Gastrocnemius medialis (tissue), 4 donors: ENCODE measurements around the gene SLC25A47. TPM values are rescaled to one million over a fixed set of nuclear protein-coding genes. Genes with fewer than 3 reads are reported as not detected.
"Not testable (repeated sequence)": the region's sequence is repeated elsewhere in the genome, so short reads cannot be mapped to it uniquely, and the experiment has no call there.

Source experiments
- ATAC-seq, 2 donors: fragments of 150-250 bp; one replicate each; pipeline ENCODE4 v1.9.1; 2016
- DNase-seq, 2 donors: peaks; one replicate each; pipeline ENCODE4 v3.0.0-alpha.2; 2019
- H3K27ac ChIP-seq, 4 donors: fragments of 200-600 bp; sonication (generic); 1 replicate in 1 of 4; 2 replicates in 3 of 4; pipeline ENCODE4 v1.5.1; 2016 to 2018; ENCODE audit warnings: mild to moderate bottlenecking in 2 of 4, moderate library complexity in 1 of 4
- H3K27me3 ChIP-seq, 3 donors: fragments of 200-600 bp; sonication (generic) in 2 of 3; 1 replicate in 1 of 3; 2 replicates in 2 of 3; pipeline versions ENCODE4 v1.5.1 to v1.6.0; 2016 to 2019; ENCODE audit warnings: mild to moderate bottlenecking in 1 of 3, moderate library complexity in 1 of 3
- H3K36me3 ChIP-seq, 2 donors: fragments of 200-600 bp; sonication (generic) in 1 of 2; one replicate each; pipeline ENCODE4 v1.5.1; 2017 to 2018
- H3K4me1 ChIP-seq, 2 donors: fragments of 200-600 bp; sonication (generic) in 1 of 2; one replicate each; pipeline ENCODE4 v1.5.1; 2016 to 2017; ENCODE audit warnings: mild to moderate bottlenecking in 2 of 2
- H3K4me3 ChIP-seq, 4 donors: fragments of 200-600 bp; sonication (generic) in 3 of 4; 1 replicate in 1 of 4; 2 replicates in 3 of 4; pipeline ENCODE4 v1.5.1; 2016 to 2019; ENCODE audit warnings: mild to moderate bottlenecking in 2 of 4
- H3K9me3 ChIP-seq, 3 donors: fragments of 200-600 bp; sonication (generic) in 2 of 3; 1 replicate in 1 of 3; 2 replicates in 2 of 3; pipeline ENCODE4 v1.5.1; 2016 to 2019
- POLR2A ChIP-seq, 2 donors: fragments of 450-650 bp; IDR thresholded peaks; one replicate each; pipeline ENCODE4 v1.6.1; 2017; ENCODE audit warnings: antibody characterized with exemption in 2 of 2, mild to moderate bottlenecking in 2 of 2, moderate library complexity in 2 of 2
- in situ Hi-C, 4 donors: fragments of 200-750 bp; cut with MboI; loops; one replicate each; pipeline versions ENCODE4 v1.15.0 to v1.8.0; 2017; ENCODE audit warnings: low sequenced_read_pairs in 4 of 4
- intact Hi-C: fragments of 100-400 bp; cut with DNase I; formaldehyde crosslinking; loops from one replicate; pipeline ENCODE4 v1.15.1; 2023; ENCODE audit warnings: low total_unique reads
- total RNA-seq, 4 donors: library from RNA; depleted of rRNA; stranded (reverse); fragments of >200 nt; gene quantifications; one replicate each; pipeline versions ENCODE4 v1.1.0 to v1.2.3, GENCODE V29; 2016
- TF ChIP-seq, protein P1 (sequence below), 5 experiments: fragments of 450-650 bp in 3 of 5; fragments of 200-600 bp in 2 of 5; sonication (generic) in 2 of 5; IDR thresholded peaks in 4 of 5; conservative IDR thresholded peaks in 1 of 5; 1 replicate in 4 of 5; 2 replicates in 1 of 5; pipeline ENCODE4 v1.5.1; 2016 to 2019; ENCODE audit warnings: antibody characterized with exemption in 5 of 5, mild to moderate bottlenecking in 3 of 5, moderate library complexity in 3 of 5

SLC25A47 gene
- total RNA-seq, 4 donors from 2014 or later = 0.46 to 1.3 TPM; not detected in 2

DNA sequence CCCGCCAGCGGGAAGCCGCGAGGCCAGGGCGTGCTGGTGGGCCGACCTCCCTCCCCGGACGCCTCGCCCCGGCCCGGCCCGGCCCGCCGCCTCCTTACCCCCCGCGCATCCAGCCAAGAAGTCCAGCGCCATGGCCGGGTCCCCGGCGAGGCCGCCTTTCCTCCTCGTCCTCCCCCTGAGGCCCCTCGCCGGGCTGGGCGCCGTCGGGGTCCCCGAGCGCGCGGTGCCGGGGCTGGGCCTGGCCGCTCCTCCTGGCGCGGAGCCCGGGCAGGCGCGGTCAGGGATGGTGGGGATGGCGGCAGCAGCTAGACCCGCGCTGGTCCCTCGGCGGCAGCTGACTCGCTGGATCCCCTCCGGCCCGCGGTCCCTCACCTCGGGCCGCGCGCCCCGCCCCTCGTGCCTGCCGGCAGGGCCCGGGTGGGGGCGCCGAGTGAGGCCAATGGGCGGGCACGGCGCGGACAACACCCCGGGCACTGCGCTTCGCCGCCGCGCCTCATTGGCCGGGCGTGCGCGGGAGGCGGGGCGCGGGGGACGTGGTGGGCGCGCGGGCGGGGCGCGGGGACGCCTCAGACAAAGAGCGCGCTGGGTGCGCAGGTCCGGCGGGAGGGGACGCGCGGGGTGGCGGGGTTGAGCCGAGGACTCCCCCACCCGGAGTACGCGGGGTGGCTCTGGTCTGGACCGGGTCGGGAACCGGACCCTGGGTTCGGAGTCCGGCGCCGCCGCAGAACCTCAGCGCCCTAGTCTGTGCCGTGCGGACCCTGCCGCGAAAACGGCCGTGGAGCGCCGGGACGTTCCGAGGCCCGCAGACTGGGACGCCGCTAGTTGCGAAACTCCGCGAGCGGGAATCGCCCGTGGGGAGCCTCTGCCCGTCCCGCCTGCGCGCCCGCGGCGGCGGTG lies 16.8 kb upstream of the SLC25A47 start, which contains the start of gene SLC25A29:
TSS of gene SLC25A29 (minus strand) at position 344 of the 897 bp plus-strand sequence. CDS start at position 132, 212 bp downstream.
- intact Hi-C loops (loop anchor here (1.0 to 2.0 kb wide), 2 partner anchors 66 to 70 kb away; partner anchors contain the start of gene WDR25), in situ Hi-C loops (no loop called here)
- H3K4me1 ChIP-seq = peaks cover 10 to 27% of the 10 kb centered on the region in 2 donors
- TF ChIP-seq, protein P1, sequence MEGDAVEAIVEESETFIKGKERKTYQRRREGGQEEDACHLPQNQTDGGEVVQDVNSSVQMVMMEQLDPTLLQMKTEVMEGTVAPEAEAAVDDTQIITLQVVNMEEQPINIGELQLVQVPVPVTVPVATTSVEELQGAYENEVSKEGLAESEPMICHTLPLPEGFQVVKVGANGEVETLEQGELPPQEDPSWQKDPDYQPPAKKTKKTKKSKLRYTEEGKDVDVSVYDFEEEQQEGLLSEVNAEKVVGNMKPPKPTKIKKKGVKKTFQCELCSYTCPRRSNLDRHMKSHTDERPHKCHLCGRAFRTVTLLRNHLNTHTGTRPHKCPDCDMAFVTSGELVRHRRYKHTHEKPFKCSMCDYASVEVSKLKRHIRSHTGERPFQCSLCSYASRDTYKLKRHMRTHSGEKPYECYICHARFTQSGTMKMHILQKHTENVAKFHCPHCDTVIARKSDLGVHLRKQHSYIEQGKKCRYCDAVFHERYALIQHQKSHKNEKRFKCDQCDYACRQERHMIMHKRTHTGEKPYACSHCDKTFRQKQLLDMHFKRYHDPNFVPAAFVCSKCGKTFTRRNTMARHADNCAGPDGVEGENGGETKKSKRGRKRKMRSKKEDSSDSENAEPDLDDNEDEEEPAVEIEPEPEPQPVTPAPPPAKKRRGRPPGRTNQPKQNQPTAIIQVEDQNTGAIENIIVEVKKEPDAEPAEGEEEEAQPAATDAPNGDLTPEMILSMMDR (IDR thresholded peaks at IDR 0.05 in 4 of 5, conservative IDR thresholded peaks at IDR 0.05 in 1 of 5) = no peak
- peak; percentile 89 to 94 for TF ChIP-seq POLR2A (IDR thresholded peaks at IDR 0.05)
- ATAC-seq = peak; percentile 83 to 85
- DNase-seq = peak; percentile 79 to 89
- no peaks in the 10 kb centered on the region for H3K36me3 ChIP-seq
- peak within 1 kb of the TSS; percentile 79 to 99 (median 96) for H3K4me3 ChIP-seq
- H3K27me3 ChIP-seq = no peaks in the 10 kb centered on the region
- H3K9me3 ChIP-seq = no peaks in the 10 kb centered on the region
- peak within 1 kb of the TSS; percentile 93 to 98 (median 95) for H3K27ac ChIP-seq

DNA sequence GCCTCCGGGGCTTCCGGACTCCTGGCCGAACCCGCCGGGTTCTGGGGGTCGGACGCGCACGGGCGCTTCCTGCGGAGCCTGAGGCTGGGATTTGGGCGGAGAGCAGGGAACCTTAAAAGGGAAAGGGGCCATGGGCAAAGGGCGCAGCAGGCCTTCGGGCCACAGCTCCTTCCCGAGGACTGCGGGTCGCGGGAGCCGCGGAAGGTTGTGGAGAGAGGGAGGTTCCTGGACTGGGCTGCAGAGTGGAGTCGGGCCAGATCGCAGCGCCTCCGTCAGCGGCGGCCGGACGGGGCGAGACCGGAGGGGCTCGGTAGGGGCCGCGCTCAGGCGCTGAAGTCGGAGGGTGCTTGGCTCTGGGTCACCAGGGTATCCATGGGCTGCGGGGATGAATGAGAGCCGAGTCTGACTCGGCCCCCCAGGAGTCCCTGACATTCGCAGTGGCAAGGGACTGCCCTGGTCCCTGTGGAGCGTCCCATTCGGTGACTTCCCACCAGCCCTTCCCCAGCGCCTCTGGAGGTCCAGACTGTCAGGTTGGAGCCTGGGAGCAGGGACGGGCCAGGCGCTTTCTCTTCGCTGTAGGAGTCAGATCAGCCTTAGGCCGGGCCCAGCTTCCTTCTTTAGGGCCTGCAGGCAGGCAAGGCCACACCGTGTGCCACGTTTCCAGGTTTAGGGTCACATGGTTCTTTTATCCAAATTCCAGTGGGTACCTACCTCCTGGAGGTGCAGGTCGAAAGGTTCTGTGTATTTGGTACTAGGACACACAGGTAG lies 16.0 kb upstream of the SLC25A47 start:
- Histone ChIP-seq H3K27ac (peak overlapping the region; percentile 93 to 98 (median 95)), H3K36me3 (no peaks in the 10 kb centered on the region), H3K27me3 (no peaks in the 10 kb centered on the region), H3K4me3 (peak overlapping the region; percentile 79 to 99 (median 96)), H3K4me1 (peaks cover 10 to 27% of the 10 kb centered on the region in 2 donors), H3K9me3 (no peaks in the 10 kb centered on the region)
- no peak for TF ChIP-seq POLR2A (IDR thresholded peaks at IDR 0.05)
- TF ChIP-seq, protein P1 (IDR thresholded peaks at IDR 0.05 in 4 of 5, conservative IDR thresholded peaks at IDR 0.05 in 1 of 5) = no peak
- in situ Hi-C loops (no loop called here), intact Hi-C loops (loop anchor here (1.0 to 2.0 kb wide), 2 partner anchors 66 to 69 kb away; partner anchors contain the start of gene WDR25)
- ATAC-seq (peak; percentile 34 to 35), DNase-seq (no peak)

- peaks cover 13 to 28% of the 10 kb centered on the region in 2 donors for H3K4me1 ChIP-seq
- ATAC-seq = no peak
- peak overlapping the region; percentile 79 to 99 (median 96) for H3K4me3 ChIP-seq
- intact Hi-C loops (loop anchor here (2.0 kb wide), 1 partner anchor 67 kb away; no protein-coding TSS in a partner anchor), in situ Hi-C loops (no loop called here)
- H3K27ac ChIP-seq = peak overlapping the region; percentile 93 to 98 (median 95)
- no peak for TF ChIP-seq POLR2A (IDR thresholded peaks at IDR 0.05)
- TF ChIP-seq, protein P1 (IDR thresholded peaks at IDR 0.05 in 4 of 5, conservative IDR thresholded peaks at IDR 0.05 in 1 of 5) = no peak
- H3K27me3 ChIP-seq = no peaks in the 10 kb centered on the region
- H3K36me3 ChIP-seq = no peaks in the 10 kb centered on the region
- no peaks in the 10 kb centered on the region for H3K9me3 ChIP-seq
- no peak for DNase-seq
These were observed 15.2 kb upstream of the SLC25A47 start for GRCh38 chr14:100307766-100308426.

- H3K4me1 ChIP-seq = peaks cover 18 to 33% of the 10 kb centered on the region in 2 donors
- H3K36me3 ChIP-seq, H3K27me3 ChIP-seq, ATAC-seq, H3K4me3 ChIP-seq, in situ Hi-C loops, DNase-seq, H3K9me3 ChIP-seq, intact Hi-C loops: not testable (repeated sequence)
- H3K27ac ChIP-seq = peak overlapping the region in 3 of 4 donors; percentile 93 to 96 (median 94)
These were observed 14.7 kb upstream of the SLC25A47 start for GRCh38 chr14:100308427-100308792.
